ENCODE data around the gene GSTO1. TPM values are rescaled to one million over a fixed set of nuclear protein-coding genes. Genes with fewer than 3 reads are reported as not detected.
"Not testable (repeated sequence)": the region's sequence is repeated elsewhere in the genome, so short reads cannot be mapped to it uniquely, and the experiment has no call there.

GSTO1 gene
- 250 and 432 TPM in 2 replicates for total RNA-seq

GRCh38 chr10:104254493-104255310, at the start of gene GSTO1:
Gene GSTO1, plus strand, starts transcription at chr10:104254892. Its CDS starts 37 bp downstream, at chr10:104254929.
- DNase-seq (ENCODE audit: extremely low read depth, low read depth, low spot score): no peak

- DNase-seq (ENCODE audit: extremely low read depth, low read depth, low spot score): no peak
Observed at GRCh38 chr10:104208730-104209129, 46.0 kb upstream of the GSTO1 start.

GRCh38 chr10:104209575-104210198, 45.0 kb upstream of the GSTO1 start:
- DNase-seq (ENCODE audit: extremely low read depth, low read depth, low spot score): no peak

DNA sequence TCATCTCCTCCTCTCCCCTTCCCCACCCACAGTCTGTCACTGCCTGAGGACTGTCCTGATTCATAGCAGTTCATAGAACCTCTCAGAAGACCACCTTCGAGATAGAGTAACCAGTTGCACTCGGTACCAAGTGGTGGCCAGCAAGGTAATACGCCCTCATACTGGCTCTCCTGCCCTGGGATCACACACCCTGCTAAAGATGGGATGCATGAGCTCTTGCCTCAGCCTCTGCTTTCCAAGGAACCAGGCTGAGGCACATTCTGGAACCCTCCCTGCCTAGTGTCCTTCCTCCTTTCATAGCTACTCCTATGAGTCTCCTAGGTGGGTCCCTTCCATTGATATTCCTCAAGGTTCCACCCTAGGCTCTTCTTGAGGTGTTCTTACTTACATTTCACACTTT, 38.1 kb upstream of the GSTO1 start:
- DNase-seq (ENCODE audit: extremely low read depth, low read depth, low spot score): no peak

DNA sequence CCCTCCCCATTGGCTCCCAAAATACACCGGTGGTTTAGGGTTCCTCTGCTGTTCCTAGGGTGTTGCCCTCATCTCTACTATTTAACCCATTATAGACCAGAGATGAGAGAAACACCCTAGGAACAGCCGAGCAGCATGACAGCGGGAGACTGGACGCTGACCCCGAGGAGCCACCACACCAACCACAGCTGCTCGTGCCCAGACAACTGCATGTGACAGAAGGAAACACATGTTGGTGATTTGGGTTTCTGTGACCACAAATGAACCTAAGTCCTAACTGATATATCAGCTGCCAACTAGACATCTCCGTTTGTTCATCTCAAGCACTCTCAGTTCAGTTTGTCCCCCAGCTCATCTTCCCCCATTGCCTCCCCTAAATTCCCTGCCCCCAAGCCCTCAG, 35.9 kb upstream of the GSTO1 start:
- no peak for DNase-seq (ENCODE audit: extremely low read depth, low read depth, low spot score)

DNA sequence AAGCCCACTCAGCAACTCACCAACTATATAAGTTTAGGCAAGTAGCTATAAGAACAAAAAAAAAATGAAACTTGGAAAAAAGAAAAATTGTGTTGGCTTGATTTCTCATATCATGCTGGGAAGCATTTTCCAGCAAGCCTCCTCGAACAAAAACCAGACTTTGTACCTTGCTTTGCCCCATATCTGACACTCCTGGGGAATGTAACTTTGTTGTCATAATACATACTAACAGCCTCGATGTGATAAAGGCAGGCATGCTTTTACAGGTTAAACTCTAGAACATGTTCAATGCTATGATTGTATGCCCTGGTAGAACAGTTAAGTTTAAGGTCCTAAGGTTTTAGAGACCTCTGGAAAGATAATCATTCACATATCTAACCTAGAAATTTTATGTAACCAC, 34.2 kb upstream of the GSTO1 start:
- DNase-seq (ENCODE audit: extremely low read depth, low read depth, low spot score): no peak

GRCh38 chr10:104223304-104223703, 31.4 kb upstream of the GSTO1 start:
- no peak for DNase-seq (ENCODE audit: extremely low read depth, low read depth, low spot score)

DNA sequence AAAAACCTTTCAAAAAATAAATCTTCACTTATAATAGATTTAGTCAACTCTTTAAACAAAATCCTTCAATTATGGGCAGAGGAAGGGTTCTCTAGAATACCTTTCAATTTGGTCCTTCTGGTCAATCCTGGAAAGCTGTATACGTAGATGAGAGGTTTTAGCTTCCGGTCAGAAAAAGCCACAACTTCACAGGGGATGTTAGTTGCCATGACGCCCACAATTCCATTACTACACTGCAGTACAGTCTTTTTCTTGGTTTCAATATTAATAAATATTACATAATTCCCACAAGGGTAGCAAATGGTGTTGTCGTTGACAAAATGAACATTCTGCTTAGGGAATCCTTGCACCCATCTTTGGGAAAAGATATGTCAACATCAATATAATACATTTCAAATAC, 24.2 kb upstream of the GSTO1 start:
- DNase-seq (ENCODE audit: extremely low read depth, low read depth, low spot score): no peak

DNA sequence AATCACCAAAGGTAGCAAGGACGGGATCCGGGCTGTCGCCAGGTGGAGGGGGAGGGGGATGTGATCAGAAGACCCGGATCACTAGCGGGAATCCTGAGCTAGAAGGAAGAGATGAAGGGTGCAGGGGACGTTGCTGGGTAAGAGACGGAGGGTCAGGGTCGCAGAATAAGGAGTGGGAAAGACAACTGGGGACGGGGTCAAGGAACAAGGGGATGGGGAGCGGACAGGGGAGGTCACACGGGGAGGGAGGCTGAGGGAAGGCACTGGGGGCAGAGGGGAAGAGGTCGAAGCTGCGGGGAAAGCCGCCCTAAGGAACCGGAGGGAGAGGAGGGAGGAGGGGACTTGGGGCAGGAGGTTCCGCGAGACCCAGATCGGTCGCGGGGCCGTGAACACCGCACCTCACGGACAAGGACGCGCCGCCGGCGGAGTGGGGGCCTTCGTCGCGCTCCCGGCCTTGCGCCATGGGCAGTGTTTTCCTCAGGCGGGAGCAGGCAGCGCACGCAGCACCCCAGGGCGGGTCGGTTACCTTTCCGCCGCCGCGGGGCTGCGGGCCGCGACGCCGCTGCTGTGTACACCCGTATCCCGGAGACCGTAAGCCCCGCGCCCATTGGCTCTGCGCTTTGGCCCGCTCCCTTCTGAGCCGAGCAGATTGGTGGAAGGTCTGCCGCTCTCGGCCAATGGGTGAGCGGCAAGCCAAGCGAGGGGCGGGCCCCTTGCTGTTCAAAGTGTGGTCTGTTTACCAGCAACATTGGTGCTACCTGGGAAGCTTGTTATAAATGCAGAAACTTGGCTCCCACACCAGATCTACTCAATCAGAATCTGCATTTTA, 22.7 kb upstream of the GSTO1 start, which contains the start of gene CFAP43:
Gene CFAP43 (minus strand): TSS at position 581 of the 829 bp plus-strand sequence. CDS start 118 bp downstream, at position 463.
- DNase-seq (ENCODE audit: extremely low read depth, low read depth, low spot score): peak; percentile 61

DNA sequence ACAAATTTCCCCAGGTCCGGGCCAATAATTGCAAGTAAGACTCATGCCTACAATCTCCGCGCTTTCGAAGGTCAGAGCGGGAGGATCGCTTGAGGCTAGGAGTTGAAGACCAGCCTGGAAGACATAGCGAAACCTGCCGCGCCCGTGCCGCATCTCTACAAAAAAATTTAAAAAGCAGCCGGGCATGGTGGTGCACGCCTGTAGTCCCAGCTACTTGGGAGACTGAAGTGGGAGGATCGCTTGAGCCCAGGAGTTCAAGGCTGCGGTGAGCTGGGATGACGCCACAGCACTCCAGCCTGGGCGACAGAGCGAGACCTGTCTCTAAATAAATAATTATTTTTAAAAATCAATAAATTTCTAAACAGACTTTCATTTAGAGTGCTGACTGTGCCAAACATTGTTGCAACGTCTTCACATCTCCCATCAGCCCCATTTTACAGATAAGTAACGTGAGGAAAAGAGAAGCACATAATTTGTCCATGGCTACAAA, 22.0 kb upstream of the GSTO1 start:
- DNase-seq (ENCODE audit: extremely low read depth, low read depth, low spot score): no peak

DNA sequence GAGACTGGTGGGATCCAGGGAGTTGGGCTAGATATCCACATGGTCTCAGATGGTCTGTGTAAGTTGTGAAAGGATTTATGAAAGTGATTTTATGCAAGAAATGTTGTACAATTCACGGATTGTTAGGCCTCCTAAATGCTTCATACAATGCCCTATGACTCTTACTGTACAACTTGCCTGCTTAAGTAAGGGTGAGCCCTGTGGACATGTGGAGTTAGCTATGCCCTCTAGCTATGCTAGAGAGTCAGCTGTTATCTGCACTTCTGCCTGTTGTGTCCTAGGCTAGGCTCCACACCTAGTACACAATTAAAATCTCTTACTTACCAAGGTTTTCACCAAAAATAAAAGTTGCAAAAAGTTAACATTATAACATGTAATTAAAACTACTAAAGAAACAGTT, 20.9 kb upstream of the GSTO1 start:
- no peak for DNase-seq (ENCODE audit: extremely low read depth, low read depth, low spot score)

- no peak for DNase-seq (ENCODE audit: extremely low read depth, low read depth, low spot score)
Observed at GRCh38 chr10:104234934-104235333, 19.8 kb upstream of the GSTO1 start.

- no peak for DNase-seq (ENCODE audit: extremely low read depth, low read depth, low spot score)
Observed at GRCh38 chr10:104235801-104236200, 18.9 kb upstream of the GSTO1 start.

DNA sequence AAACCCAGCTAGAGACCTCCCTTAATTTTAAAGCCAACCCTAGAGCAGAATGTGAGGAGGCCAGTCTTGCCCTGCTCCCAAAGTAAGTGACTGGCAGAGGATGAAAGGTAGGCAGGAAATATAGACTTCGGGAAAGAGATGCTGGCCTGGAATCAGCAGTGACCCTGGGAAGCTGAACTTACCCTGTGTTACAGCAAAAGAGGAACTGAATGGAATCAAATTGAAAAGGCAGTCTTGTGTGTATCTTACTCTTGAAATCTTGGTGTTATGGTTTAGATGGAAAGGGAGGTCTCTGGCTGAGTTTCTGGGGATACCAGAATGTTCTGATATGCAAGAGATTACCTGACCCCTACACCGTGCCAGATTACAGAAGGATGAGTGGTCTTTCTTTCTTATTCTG, 14.6 kb upstream of the GSTO1 start:
- no peak for DNase-seq (ENCODE audit: extremely low read depth, low read depth, low spot score)

DNA sequence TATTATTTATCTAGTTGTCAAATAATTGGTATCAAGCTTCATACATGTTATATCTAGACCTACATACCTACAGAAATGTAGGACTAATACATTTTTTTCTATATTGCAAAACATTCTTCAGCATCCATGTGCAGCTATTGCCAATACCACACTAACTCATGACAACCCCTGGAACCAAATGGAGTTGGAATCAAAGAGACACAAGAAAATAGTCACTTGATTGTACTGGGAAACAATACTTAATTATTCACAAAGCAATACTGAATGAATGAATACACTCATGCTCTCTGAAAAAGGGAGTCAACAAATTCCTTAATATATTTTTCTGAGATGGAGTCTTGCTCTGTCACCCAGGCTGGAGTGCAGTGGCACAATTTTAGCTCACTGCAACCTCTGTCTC, 12.1 kb upstream of the GSTO1 start:
- no peak for DNase-seq (ENCODE audit: extremely low read depth, low read depth, low spot score)

DNA sequence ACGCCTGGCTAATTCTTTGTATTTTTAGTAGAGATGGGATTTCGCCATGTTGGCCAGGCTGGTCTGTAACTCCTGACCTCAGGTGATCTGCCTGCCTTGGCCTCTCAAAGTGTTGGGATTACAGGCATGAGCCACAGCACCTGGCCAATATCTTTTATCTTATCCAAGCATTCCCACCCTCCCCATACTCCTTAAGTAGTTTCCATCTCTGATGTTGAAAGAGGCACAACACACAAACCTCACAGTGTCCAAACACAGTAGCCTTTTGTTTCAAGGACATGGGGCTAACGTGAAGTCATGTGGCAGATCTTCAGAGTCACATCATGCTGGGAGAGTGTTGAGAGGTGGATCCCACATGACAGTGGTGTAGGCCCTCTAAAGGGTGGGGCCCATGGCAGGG, 11.7 kb upstream of the GSTO1 start:
- not testable (repeated sequence) for DNase-seq (ENCODE audit: extremely low read depth, low read depth, low spot score)

DNA sequence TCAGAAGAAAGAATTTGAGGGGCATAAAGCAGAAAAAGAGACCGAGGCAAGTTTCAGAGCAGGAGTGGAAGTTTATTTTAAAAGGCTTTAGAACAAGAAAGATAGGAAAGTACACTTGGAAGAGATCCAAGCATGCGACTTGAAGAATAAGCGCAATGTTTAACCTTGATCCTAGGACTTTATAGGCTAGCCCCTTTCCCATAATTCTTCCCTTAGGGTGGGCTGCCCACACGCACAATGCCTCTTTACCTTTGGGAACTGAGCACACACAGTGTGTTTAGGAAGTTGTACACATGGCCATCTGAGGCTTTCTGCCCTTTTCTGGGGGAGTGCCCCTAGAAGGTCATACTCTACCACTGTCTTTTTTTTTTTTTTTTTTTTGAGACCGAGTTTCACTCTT, 11.2 kb upstream of the GSTO1 start:
- no peak for DNase-seq (ENCODE audit: extremely low read depth, low read depth, low spot score)

- no peak for DNase-seq (ENCODE audit: extremely low read depth, low read depth, low spot score)
Observed at GRCh38 chr10:104245066-104245632, 9.5 kb upstream of the GSTO1 start.

DNA sequence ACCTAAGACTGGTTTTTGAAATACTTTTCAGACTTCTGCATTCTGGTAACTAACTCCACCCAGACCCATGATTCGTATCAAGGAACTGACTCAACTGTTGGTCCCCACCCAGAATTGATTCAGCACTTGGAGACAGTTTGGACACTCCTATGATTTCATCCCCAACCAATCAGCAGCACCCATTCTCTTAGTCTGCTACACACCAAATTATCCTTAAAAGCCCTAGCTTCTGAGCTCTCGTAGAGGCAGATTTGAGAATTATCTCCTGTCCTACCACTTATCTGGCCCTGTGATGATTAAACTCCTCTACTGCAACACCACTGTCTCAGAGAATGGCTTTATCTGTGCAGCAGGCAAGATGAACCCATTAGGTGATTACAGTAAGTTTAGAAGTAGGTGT, 7.7 kb upstream of the GSTO1 start:
- DNase-seq (ENCODE audit: extremely low read depth, low read depth, low spot score): no peak

DNA sequence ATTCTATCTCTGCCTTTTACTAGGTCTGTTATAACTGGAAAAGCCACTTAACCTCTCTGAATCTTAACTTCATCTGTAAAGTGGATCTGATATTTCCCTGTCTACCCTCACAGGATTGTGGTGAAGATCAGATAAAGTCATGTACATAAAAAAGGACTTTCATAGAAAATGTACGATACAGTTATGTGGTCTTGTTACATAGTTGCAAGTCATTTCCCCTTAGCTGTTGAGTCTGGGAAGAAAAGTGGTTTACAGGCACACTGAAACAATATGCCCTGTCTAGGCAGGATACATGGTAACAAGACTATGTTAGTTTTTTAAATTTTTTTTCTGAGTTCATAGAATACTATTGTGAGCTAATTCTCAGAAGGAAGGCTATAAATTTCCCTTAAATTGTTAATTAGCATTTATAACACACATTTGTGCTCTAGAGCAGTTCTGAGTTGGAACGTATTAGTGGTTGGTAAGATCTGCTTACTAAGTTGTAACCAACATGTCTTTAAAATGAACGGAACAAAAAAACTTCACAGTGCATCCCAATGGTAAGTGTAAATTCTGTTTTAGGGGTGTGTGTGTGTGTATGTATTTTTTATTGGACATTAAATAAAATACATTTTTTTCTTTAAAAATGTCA, 7.1 kb upstream of the GSTO1 start:
- no peak for DNase-seq (ENCODE audit: extremely low read depth, low read depth, low spot score)
